ENCODE results near the gene TLCD3B. TPM values are rescaled to one million over a fixed set of nuclear protein-coding genes. Genes with fewer than 3 reads are reported as not detected.

TLCD3B gene
- total and polyA plus RNA-seq, 2 donors from 2014 or later, result not detected

DNA sequence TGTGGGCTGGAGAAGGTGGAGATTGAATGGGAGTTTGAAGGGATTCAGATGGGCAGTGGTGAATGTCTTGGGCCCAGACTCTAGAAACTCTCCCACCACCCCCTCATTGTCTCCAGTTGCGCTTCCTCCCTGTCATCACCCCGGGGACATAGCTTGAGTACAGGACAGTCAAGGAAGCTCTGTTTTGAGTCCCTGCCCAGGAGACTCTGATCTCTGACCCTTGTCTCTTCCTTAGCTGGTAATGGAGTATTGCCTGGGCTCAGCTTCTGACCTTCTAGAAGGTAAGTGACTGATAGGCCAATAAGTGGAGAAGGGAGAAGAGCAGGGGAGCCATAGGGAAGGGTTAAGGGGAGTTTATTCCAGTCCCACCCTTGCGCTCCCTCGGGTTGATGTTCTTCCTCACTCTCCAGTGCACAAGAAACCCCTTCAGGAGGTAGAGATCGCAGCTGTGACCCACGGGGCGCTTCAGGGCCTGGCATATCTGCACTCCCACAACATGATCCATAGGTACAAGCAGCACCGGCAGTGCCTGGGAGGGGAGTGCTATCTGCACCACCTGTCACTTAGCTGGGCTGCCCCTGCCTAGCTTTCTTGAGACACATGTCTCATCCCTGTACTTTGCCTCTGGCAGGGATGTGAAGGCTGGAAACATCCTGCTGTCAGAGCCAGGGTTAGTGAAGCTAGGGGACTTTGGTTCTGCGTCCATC is 52.4 kb downstream of the TLCD3B start:
- H3K9me3 ChIP-seq (ENCODE audit: control insufficient read depth in 2 of 3, insufficient read depth in 1 of 3, low read length in 3 of 3), result no peaks in the 10 kb centered on the region
- H3K36me3 ChIP-seq (ENCODE audit: control insufficient read depth in 2 of 3, insufficient read depth in 3 of 3, low read length in 3 of 3), result peaks cover 17 to 63% (median 47%) of the 10 kb centered on the region in 3 donors
- no peak for DNase-seq
- H3K4me3 ChIP-seq (ENCODE audit: low read length in 3 of 3), result no peak overlapping the region
- no peak for FAIRE-seq
- no peak for TF ChIP-seq CTCF (IDR thresholded peaks at IDR 0.05; ENCODE audit: borderline replicate concordance, extremely low read depth, insufficient read depth)
- H3K27ac ChIP-seq (ENCODE audit: low read depth in 2 of 2, low read length in 2 of 2), result no peak overlapping the region
- intact Hi-C loops (cut with DNase I), result no loop called here
- no peaks in the 10 kb centered on the region for H3K27me3 ChIP-seq (ENCODE audit: control insufficient read depth, insufficient read depth, low read length)
- H3K9ac ChIP-seq (ENCODE audit: low read length in 3 of 3), result no peak overlapping the region
- H3K4me1 ChIP-seq (ENCODE audit: control insufficient read depth in 2 of 3, insufficient read depth in 2 of 3, low read depth in 1 of 3, low read length in 3 of 3), result peaks cover 3 to 30% (median 14%) of the 10 kb centered on the region in 3 donors

- Histone ChIP-seq H3K4me3 (ENCODE audit: low read length in 3 of 3) (peak overlapping the region in 1 of 3 donors; percentile 96), H3K36me3 (ENCODE audit: control insufficient read depth in 2 of 3, insufficient read depth in 3 of 3, low read length in 3 of 3) (peaks cover 17 to 56% (median 42%) of the 10 kb centered on the region in 3 donors)
Observed at GRCh38 chr16:29978081-29978480, 53.0 kb downstream of the TLCD3B start.

DNA sequence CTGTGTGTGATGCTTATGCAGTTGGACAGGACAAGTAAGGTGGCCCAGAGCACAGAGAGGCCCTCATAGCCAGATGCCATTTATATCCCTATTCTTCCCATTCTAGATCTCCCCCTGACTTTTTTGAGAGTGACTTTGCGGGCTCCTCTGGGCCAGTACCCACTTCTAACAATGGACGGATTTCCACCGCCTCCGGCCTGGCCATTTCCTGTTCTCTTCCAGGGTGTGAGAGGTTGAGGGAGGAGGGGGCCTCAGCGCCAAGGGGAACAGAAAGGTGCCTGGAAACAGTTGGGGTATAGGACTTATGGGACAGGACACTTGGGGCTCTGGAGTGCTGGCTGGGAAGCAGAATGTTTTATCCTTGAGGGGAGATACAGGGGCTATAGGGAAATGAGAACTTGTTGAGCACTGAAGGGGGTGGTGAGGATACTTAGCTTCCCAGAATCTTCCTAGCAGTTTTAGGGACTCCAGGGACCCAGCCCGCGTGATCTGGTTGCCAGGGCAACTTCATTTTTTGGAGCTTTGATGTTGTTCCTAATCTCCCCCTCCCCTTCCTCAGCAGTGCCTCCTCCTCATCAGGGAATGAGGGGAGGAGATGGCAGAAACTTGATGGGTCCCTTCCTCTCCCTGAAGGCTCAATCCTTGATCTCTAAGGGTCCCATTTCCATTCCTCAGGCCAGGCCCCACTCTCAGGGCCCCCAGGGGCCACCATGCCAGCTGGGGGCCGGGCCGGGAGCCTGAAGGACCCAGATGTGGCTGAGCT is 53.8 kb downstream of the TLCD3B start:
- H3K4me3 ChIP-seq (ENCODE audit: low read length in 3 of 3), result peak overlapping the region; percentile 7 to 96 (median 86)

More at GRCh38 chr16:29978081-29978480, 53.0 kb downstream of the TLCD3B start:
- no peak for FAIRE-seq
- peak in 1 of 5 donors; percentile 17 for DNase-seq
- Histone ChIP-seq H3K9me3 (ENCODE audit: control insufficient read depth in 2 of 3, insufficient read depth in 1 of 3, low read length in 3 of 3) (no peaks in the 10 kb centered on the region), H3K4me1 (ENCODE audit: control insufficient read depth in 2 of 3, insufficient read depth in 2 of 3, low read depth in 1 of 3, low read length in 3 of 3) (peaks cover 3 to 30% (median 14%) of the 10 kb centered on the region in 3 donors), H3K27me3 (ENCODE audit: control insufficient read depth, insufficient read depth, low read length) (no peaks in the 10 kb centered on the region), H3K9ac (ENCODE audit: low read length in 3 of 3) (no peak overlapping the region), H3K27ac (ENCODE audit: low read depth in 2 of 2, low read length in 2 of 2) (no peak overlapping the region)
- TF ChIP-seq CTCF (IDR thresholded peaks at IDR 0.05; ENCODE audit: borderline replicate concordance, extremely low read depth, insufficient read depth), result no peak
- intact Hi-C loops (cut with DNase I), result no loop called here

More for the DNA sequence above, 53.8 kb downstream of the TLCD3B start:
- FAIRE-seq, result no peak
- no peak for DNase-seq
- Histone ChIP-seq H3K27me3 (ENCODE audit: control insufficient read depth, insufficient read depth, low read length) (no peaks in the 10 kb centered on the region), H3K9me3 (ENCODE audit: control insufficient read depth in 2 of 3, insufficient read depth in 1 of 3, low read length in 3 of 3) (no peaks in the 10 kb centered on the region), H3K27ac (ENCODE audit: low read depth in 2 of 2, low read length in 2 of 2) (peak overlapping the region in 1 of 2 donors; percentile 15), H3K9ac (ENCODE audit: low read length in 3 of 3) (peak overlapping the region in 1 of 3 donors; percentile 38), H3K4me1 (ENCODE audit: control insufficient read depth in 2 of 3, insufficient read depth in 2 of 3, low read depth in 1 of 3, low read length in 3 of 3) (peaks cover 3 to 30% (median 14%) of the 10 kb centered on the region in 3 donors), H3K36me3 (ENCODE audit: control insufficient read depth in 2 of 3, insufficient read depth in 3 of 3, low read length in 3 of 3) (peaks cover 17 to 48% (median 34%) of the 10 kb centered on the region in 3 donors)
- intact Hi-C loops (cut with DNase I), result no loop called here
- TF ChIP-seq CTCF (IDR thresholded peaks at IDR 0.05; ENCODE audit: borderline replicate concordance, extremely low read depth, insufficient read depth), result no peak

Measured in kidney (tissue), 14 donors.